ENCODE data around the gene TRPC4AP.

TRPC4AP gene

DNA sequence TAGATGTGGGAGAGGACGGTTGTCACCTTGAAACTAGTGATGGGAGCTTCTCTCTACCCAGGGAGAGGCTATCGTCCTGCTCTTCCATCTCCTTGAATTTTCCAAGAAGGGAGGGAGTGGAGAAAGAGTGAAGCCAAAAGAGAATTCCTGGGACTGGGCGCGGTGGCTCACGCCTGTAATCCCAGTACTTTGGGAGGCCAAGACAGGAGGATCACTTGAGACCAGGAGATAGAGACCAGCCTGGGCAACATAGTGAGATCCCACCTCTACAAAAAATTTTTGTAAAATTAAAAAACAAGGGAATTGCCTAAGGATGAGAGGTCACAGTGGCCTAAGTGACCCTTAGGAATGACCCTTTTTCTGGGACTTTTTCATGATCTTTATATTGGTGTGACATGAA, 128.1 kb downstream of the TRPC4AP start:
- DNase-seq: no peak

DNA sequence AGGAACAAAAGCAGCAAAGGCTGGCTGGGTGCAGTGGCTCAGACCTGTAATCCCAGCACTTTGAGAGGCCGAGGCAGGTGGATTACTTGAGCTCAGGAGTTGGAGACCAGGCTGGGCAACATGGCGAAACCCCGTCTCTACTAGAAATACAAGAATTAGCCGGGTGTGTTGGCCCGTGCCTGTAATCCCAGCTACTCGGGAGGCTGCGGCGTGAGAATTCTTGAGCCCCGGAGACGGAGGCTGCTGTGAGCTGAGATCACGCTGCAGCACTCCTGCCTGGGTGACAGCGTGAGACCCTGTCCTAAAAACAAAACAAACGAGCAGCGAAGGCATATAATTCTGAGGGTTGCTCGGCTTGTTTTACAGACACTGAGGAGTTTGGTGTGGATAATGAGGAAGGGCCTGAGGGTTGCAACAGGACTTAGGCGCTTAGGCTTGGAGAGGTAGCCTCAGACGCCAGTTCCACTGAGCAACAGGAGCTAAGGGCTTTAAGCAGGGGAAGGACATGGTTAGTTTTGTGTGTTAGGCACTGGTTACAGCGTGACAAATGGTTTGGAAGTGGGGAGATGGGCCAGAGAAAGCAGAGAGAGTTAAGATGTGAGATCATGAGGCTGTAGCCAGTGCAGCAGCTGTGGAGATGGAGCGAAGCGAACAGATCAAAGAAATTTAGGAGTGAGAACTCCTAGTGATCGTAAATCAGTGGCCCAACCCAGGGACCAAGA, 135.7 kb downstream of the TRPC4AP start:
- DNase-seq: no peak

DNA sequence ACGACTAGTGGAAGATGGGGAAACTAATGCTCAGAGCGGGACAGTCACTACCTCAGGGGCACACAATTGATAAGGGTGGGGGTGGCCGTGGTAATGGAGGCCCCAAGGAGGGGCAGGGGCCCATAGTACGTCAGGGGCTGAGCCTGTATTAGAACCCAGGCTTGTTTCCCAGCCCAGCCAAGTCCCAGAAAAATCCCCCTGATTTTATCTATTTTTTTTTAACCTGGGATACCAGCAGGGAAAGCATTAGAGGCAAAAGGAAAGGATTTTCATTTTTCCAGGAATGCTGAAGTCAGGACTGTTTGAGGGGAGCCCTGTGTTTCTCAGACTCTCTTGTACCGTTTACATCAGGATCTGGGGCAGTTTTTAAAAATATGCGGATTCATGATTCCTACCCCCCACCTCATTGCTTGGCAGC, 136.6 kb downstream of the TRPC4AP start:
- DNase-seq: no peak

DNA sequence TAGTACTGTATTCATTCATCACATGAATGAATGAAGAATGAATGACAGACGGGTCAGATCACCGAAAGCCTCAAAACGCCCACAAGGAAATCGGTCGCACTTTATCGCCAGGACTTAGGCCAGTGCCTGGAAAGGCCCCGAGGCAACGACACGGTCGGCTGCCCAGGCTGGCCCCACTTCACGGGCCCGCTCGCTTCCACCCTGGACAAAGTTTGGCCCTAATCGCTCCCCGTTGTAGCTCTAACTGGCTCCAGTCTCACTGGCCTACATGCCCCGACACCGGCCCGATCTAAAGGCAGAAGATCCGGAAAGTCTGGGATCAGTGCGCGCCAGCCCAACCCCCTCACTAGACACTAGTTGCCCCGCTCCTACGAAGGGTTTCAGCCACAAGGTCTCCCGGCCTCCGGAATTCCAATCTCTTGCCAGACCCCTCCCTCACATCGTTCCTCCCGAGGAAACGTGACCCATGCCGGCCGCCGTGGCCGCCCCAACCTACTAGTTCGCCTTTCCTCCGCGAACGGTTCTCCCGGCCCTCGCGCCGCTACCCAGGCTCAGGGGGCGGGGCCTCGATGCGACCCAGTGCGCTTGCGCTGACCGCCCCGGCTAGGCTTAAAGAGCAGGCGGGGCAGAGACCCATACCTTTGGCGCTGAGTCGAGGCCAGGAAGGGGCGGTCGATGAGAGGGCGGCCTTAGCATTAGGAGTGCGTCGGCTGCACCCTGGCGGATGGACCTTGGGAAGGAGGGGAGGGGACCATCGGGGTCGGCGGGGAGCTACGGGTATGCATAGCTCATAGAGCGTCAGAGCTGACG, 137.2 kb downstream of the TRPC4AP start, which contains the start of the genes GSS and MYH7B:
Gene GSS, minus strand, starts transcription at position 576 of the 810 bp plus-strand sequence. CDS start 3,954 bp downstream, outside the sequence.
Gene MYH7B, plus strand, starts transcription at position 638 of the 810 bp plus-strand sequence. CDS start 22,138 bp downstream, outside the sequence.
- DNase-seq: peak; percentile 100

DNA sequence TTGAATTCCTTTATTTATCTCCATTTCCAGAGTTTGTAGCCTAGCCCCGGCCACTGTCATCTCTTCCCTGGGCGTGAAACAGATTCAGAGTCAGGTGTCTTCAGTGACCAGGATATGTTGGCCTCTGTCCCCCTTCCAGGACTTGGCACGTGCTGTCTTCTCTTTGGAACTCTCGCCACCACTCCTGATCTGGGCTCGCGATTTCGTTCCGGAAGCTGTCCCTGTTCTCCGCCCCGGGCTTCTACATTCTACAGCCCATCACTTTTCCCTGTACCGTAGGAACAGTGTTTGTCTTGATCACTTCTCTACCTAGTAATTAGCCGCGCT, 137.7 kb downstream of the TRPC4AP start:
- DNase-seq: no peak

DNA sequence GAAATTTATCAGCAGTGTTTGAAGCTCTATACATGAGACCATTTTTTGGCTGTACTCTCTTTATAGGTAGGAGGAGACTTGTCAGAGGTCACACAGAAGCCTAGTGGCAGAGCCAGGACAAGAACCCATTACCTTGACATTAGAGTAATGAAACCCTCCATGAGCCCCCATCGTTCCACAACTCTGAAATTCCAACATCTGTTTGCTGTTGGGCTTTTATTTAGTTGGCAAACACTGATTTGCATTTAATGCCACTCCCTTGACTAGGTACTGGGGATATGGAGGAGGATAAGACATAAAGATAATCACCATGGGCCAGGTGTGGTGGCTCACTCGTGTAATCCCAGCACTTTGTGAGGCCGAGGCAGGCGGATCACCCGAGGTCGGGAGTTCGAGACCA, 138.6 kb downstream of the TRPC4AP start:
- DNase-seq: no peak

DNA sequence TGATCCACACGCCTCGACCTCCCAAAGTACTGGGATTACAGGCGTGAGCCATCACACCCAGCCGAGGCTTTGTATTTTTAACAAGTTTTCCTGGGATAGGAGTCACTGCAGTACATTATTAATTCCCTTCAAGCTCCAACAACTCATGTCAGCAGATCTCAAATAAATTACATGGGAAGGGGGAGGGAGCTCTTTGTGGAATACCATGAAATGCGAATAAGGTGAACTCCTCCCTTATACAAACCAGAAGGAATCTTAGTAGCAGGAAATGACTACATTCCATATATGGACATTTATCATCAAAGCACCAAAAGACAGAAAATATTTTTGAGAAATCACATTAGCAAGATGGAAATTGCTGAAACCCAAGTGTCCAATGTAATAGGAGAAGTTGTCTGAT, 139.9 kb downstream of the TRPC4AP start:
- no peak for DNase-seq
